GM18867 (cell line): Measurements from ENCODE around the gene E2F4.

Experiments
- ATAC-seq: cut with Tn5 transposase; IDR thresholded peaks from one replicate; pipeline ENCODE4 v1.9.1; 2021; ENCODE audit warnings: mild to moderate bottlenecking, moderate library complexity; ENCODE audit not compliant: unreplicated experiment

E2F4 gene

GRCh38 chr16:67173808-67174705 lies 17.9 kb upstream of the E2F4 start:
- ATAC-seq = peak; percentile 63

- no peak for ATAC-seq
These were observed 17.2 kb upstream of the E2F4 start for GRCh38 chr16:67174706-67175231.

- no peak for ATAC-seq
These were observed 15.3 kb upstream of the E2F4 start for GRCh38 chr16:67176662-67177061.

- no peak for ATAC-seq
These were observed 13.9 kb upstream of the E2F4 start for GRCh38 chr16:67177743-67178699.

- ATAC-seq = no peak
These were observed 12.4 kb upstream of the E2F4 start for GRCh38 chr16:67179421-67180080.

GRCh38 chr16:67180166-67180565 lies 11.8 kb upstream of the E2F4 start:
- ATAC-seq = no peak

GRCh38 chr16:67181346-67181745 lies 10.6 kb upstream of the E2F4 start:
- ATAC-seq = no peak

GRCh38 chr16:67182288-67182687 lies 9.7 kb upstream of the E2F4 start:
- no peak for ATAC-seq

GRCh38 chr16:67183284-67183626 lies 8.7 kb upstream of the E2F4 start:
- no peak for ATAC-seq

- peak; percentile 89 for ATAC-seq
These were observed 8.1 kb upstream of the E2F4 start, which contains the start of gene MATCAP1 for GRCh38 chr16:67183627-67184452. Gene MATCAP1, minus strand, starts transcription at chr16:67183963. Its CDS starts 3,353 bp downstream, at chr16:67180610.

- ATAC-seq = peak; percentile 4
These were observed 7.4 kb upstream of the E2F4 start for GRCh38 chr16:67184453-67184994.

- peak; percentile 21 for ATAC-seq
These were observed 6.8 kb upstream of the E2F4 start for GRCh38 chr16:67184995-67185650.

- ATAC-seq = no peak
These were observed 6.3 kb upstream of the E2F4 start for GRCh38 chr16:67185651-67186134.

- ATAC-seq = no peak
These were observed 5.4 kb upstream of the E2F4 start for GRCh38 chr16:67186550-67186950.

GRCh38 chr16:67187175-67187890 lies 4.6 kb upstream of the E2F4 start:
- no peak for ATAC-seq

GRCh38 chr16:67188323-67188722 lies 3.6 kb upstream of the E2F4 start:
- ATAC-seq = no peak

GRCh38 chr16:67188798-67189197 lies 3.2 kb upstream of the E2F4 start:
- no peak for ATAC-seq

GRCh38 chr16:67190041-67190440 lies 1.9 kb upstream of the E2F4 start, which contains the start of gene EXOC3L1:
Gene EXOC3L1, minus strand, starts transcription at chr16:67190136. Its CDS starts 460 bp downstream, at chr16:67189676.
- no peak for ATAC-seq
